ENCODE data around the gene CD300LG.

CD300LG gene

DNA sequence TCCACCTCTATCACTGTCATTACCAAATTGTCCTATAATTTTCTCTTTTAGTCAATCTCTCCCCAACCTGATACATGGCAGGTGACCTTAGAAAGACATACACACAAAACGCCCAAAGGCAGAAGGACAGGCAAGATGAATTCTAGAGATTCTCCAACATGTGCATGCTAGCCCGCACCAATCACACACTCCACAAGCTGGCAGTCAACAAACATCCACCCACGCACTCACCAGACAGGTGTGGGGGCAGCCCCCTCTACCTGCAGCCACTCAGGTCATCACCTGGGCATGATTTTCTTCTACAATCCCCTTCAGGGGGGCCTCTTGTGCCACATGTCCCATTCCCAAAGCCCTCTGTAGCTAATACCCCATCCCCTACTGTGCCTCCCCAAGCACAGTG lies 50.9 kb downstream of the CD300LG start:
- no peak overlapping the region for H3K4me3 ChIP-seq (ENCODE audit: low read length)
- no peak for TF ChIP-seq CTCF (IDR thresholded peaks at IDR 0.05; ENCODE audit: insufficient read depth, low read depth, low read length, missing control alignments)
- DNase-seq (ENCODE audit: low read depth) = peak; percentile 85

DNA sequence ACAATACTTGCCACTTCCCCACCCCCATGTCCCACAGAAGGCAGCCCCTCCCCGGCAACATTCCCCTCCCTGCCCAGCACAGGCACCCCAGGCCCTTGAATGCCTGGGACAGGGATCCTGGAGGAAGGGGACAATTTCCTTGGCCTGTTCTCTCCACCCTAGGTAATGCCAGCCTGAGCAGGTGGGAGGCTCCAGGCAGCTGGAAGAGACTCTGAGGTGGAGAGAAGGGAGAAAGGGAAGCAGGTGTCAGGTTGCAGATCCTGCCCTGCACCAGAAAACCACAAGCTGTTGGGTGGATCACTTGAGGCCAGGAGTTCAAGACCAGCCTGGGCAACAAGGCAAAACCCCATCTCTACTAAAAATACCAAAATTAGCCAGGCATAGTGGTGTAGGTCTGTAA lies 51.5 kb downstream of the CD300LG start:
- TF ChIP-seq CTCF (IDR thresholded peaks at IDR 0.05; ENCODE audit: insufficient read depth, low read depth, low read length, missing control alignments) = no peak

DNA sequence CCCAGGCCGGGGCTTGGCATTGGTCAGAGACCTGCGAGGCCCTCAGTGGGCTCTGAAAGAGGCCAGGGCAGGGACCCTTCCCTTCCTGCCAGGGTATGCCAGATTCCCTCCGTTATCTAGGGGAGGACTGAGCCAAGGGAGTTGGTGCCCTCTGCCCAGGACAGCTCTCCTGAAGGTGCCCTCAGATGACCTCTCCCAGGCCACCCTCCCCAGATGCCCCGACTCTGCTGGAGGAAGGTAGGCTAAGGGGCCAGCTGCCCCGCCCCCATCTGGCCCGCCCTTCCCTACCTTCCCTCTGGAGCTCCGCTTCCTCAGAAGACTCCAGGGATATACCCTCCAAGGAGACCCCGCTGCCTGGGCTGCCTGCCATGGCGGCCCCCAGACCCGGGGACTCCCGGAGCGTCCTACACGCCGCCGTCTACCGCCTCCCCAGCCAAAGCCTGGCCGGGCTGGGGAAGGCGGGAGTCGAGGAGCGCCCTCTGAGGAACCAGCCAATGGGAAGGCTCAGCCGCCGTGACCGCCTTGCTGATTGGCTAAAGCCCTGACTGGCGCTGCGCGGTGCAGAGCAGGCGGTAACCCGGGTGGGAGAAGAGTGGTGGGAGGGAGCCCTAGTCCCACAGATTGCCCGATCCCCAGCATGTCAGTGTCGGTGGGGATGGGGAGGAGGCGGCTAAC lies 53.3 kb downstream of the CD300LG start:
- no peak for TF ChIP-seq CTCF (IDR thresholded peaks at IDR 0.05; ENCODE audit: insufficient read depth, low read depth, low read length, missing control alignments)
- peak overlapping the region; percentile 33 for H3K4me3 ChIP-seq (ENCODE audit: low read length)
- DNase-seq (ENCODE audit: low read depth) = peak; percentile 81

More for the DNA sequence above, 51.5 kb downstream of the CD300LG start:
- H3K4me3 ChIP-seq (ENCODE audit: low read length) = no peak overlapping the region
- no peak for DNase-seq (ENCODE audit: low read depth)

DNA sequence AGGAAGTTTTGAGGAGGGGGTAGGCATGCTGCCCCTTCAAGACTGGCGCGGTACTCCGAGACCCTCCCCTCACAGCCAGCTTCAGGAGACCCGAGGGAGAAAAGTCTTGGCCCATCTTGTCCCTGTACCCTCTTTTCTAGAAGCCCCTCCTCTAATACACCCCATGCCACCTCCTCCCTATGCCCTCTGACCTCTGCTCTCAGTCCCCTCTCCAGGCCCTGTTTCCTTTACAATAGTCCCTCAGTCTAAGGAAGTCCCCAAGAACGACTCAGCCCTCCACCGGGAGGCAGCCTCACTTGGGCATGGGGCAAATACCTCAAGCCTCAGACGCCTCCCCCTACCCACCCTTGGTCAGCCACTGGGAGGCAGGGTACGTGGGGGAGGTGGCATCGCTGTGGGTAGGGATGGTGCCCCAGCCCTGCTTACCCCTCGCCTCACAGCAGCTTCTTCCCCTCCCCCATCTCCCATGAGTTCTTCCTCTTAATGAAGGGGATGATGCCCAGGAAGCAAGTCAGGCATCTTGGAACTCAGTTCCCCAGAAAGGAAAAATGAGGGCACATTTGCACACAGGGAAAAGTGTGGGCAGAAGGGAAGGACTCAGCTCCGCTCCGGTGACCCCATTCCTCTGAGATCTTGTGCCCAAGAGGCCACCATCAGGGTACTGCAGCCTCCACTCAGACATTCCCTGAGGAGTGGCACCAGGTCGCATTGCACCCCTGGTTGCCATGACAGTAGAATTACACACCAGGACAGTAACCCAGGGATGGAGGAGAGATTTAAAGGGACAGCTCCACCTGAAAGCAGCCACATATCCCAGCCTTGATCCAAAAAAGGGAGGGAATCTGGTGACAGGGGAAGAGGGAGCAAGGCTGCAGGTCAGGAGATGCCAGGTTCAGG lies 54.1 kb downstream of the CD300LG start:
- DNase-seq (ENCODE audit: low read depth) = no peak
- no peak for TF ChIP-seq CTCF (IDR thresholded peaks at IDR 0.05; ENCODE audit: insufficient read depth, low read depth, low read length, missing control alignments)
- H3K4me3 ChIP-seq (ENCODE audit: low read length) = peak overlapping the region; percentile 33

GRCh38 chr17:43901861-43902589 lies 55.0 kb downstream of the CD300LG start:
- TF ChIP-seq CTCF (IDR thresholded peaks at IDR 0.05; ENCODE audit: insufficient read depth, low read depth, low read length, missing control alignments) = no peak
- no peak for DNase-seq (ENCODE audit: low read depth)
- no peak overlapping the region for H3K4me3 ChIP-seq (ENCODE audit: low read length)

DNA sequence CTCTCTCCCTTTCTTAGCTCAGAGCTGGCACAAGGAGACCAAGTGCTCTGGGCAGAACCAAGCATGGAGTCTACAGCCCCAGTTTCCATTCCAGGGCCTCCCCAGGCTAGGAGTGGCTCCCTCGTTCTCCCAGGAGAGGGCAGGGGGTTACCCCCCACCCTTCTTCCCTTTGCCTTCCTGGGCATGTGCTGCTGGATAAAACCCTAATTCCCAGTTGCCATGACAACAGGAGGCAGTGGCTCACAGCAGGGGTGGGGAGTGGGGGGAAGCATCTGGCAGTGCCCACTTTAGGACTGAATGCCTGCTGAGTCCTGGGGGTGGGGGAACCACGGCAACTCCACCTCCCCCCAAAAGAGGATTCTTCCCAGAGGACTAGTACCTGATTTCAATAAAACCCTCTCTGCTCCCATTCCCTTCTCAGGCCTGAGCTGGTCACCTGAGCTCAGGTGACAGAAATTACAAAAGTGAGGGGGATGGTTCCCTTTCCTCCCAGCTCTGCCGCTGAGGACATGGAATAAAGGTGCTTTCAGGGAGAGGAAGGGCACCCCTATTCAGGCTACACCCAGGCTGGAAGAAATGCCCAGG lies 58.5 kb downstream of the CD300LG start:
- H3K4me3 ChIP-seq (ENCODE audit: low read length) = no peak overlapping the region
- TF ChIP-seq CTCF (IDR thresholded peaks at IDR 0.05; ENCODE audit: insufficient read depth, low read depth, low read length, missing control alignments) = no peak
- no peak for DNase-seq (ENCODE audit: low read depth)

Data from epithelial cell of esophagus (primary cell).